Fibroblast of lung (primary cell): ENCODE results near the gene TICAM2. TPM values are rescaled to one million over a fixed set of nuclear protein-coding genes. Genes with fewer than 3 reads are reported as not detected.

Source experiments
- DNase-seq, 2 donors: peaks; one replicate each; pipeline versions ENCODE4 v3.0.0 to v3.0.0-alpha.2; 2010; ENCODE audit warnings: low read depth in 2 of 2
- H2AFZ ChIP-seq: 2 replicates; pipeline ENCODE4 v1.5.1; 2012; ENCODE audit warnings: low read length, control low read depth, inconsistent platforms
- H3K27ac ChIP-seq: 2 replicates; pipeline ENCODE4 v1.5.1; 2011; ENCODE audit warnings: low read length, control low read depth; ENCODE audit not compliant: insufficient read depth
- H3K27me3 ChIP-seq: 2 replicates; pipeline ENCODE4 v1.5.1; 2011; ENCODE audit warnings: mild to moderate bottlenecking, low read length; ENCODE audit not compliant: control insufficient read depth, insufficient read depth
- H3K36me3 ChIP-seq: 2 replicates; pipeline ENCODE4 v1.5.1; 2011; ENCODE audit warnings: low read length; ENCODE audit not compliant: control insufficient read depth, insufficient read depth
- H3K4me1 ChIP-seq: 2 replicates; pipeline ENCODE4 v1.5.1; 2011; ENCODE audit warnings: low read length; ENCODE audit not compliant: control insufficient read depth, insufficient read depth; ENCODE audit errors: extremely low read depth
- H3K4me2 ChIP-seq: 2 replicates; pipeline ENCODE4 v1.5.1; 2011; ENCODE audit warnings: low read length, control low read depth; ENCODE audit not compliant: insufficient read depth; ENCODE audit errors: extremely low read depth
- H3K4me3 ChIP-seq, 4 experiments: fragments of 200-600 bp in 1 of 4; sonication (generic) in 1 of 4; replicated peaks in 1 of 4; 2 replicates each; pipeline ENCODE4 v1.5.1; 2011 to 2016; ENCODE audit warnings: low read length in 4 of 4, low read depth in 3 of 4, mild to moderate bottlenecking in 3 of 4, control low read depth in 2 of 4, inconsistent platforms in 1 of 4, mixed read lengths in 1 of 4; ENCODE audit not compliant: insufficient read depth in 1 of 4; ENCODE audit errors: control extremely low read depth in 1 of 4
- H3K79me2 ChIP-seq: 2 replicates; pipeline ENCODE4 v1.5.1; 2012; ENCODE audit warnings: mild to moderate bottlenecking, low read length, inconsistent platforms; ENCODE audit not compliant: control insufficient read depth, insufficient read depth
- H3K9ac ChIP-seq: 2 replicates; pipeline ENCODE4 v1.5.1; 2011; ENCODE audit warnings: mild to moderate bottlenecking, low read length, control low read depth; ENCODE audit not compliant: insufficient read depth
- H3K9me3 ChIP-seq: 2 replicates; pipeline ENCODE4 v1.5.1; 2012; ENCODE audit warnings: low read depth, low read length; ENCODE audit not compliant: control insufficient read depth, insufficient read depth
- H4K20me1 ChIP-seq: 2 replicates; pipeline ENCODE4 v1.5.1; 2011; ENCODE audit warnings: low read length; ENCODE audit not compliant: control insufficient read depth, insufficient read depth; ENCODE audit errors: extremely low read depth
- EZH2 ChIP-seq: IDR thresholded peaks from 2 replicates; pipeline ENCODE4 v1.5.1; 2012; ENCODE audit warnings: low read length, control low read depth, mild to moderate bottlenecking; ENCODE audit errors: missing control alignments
- polyA plus RNA-seq, 2 donors: library from polyadenylated mRNA; depleted of rRNA in 1 of 2; stranded (reverse) in 1 of 2; unstranded in 1 of 2; fragments of >200 nt; gene quantifications; 2 replicates each; pipeline ENCODE4 v1.2.1, GENCODE V29; 2011 to 2012; ENCODE audit warnings: missing spikeins in 1 of 2
- total RNA-seq: library from RNA; depleted of rRNA; stranded (reverse); fragments of >200 nt; gene quantifications from 2 replicates; pipeline ENCODE4 v1.2.1, GENCODE V29; 2014
- TF ChIP-seq, protein P1 (sequence below), 2 donors: IDR thresholded peaks in 1 of 2; conservative IDR thresholded peaks in 1 of 2; 1 replicate in 1 of 2; 2 replicates in 1 of 2; pipeline ENCODE4 v1.5.1; 2011 to 2012; ENCODE audit warnings: low read length in 2 of 2, control low read depth in 1 of 2, inconsistent platforms in 1 of 2, low read depth in 1 of 2, mild to moderate bottlenecking in 1 of 2

Gene TICAM2
- total and polyA plus RNA-seq, 2 donors (not counting 1 experiment from before 2014, with no cell fraction given): 8.8 to 10.3 TPM

DNA sequence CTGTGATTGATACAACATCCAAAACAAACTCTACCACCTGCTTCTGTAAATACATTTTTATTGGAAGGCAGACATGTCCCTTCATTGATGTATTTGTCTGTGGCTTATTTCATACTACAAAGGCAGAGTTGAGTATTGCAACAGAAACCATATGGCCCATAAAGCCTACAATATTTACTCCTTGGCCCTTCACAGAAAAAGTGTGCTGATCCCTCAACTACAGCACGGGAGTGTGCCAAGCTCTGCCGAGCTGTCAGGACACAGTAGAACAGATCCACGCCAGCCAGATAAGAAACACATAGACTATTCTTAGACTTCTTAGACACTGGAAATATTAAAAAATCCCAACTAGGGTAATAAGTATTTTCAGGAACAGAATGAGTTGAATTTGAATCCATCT, 13.2 kb downstream of the TICAM2 start:
- no peaks in the 10 kb centered on the region for H3K9me3 ChIP-seq
- no peak for TF ChIP-seq EZH2
- TF ChIP-seq, protein P1, sequence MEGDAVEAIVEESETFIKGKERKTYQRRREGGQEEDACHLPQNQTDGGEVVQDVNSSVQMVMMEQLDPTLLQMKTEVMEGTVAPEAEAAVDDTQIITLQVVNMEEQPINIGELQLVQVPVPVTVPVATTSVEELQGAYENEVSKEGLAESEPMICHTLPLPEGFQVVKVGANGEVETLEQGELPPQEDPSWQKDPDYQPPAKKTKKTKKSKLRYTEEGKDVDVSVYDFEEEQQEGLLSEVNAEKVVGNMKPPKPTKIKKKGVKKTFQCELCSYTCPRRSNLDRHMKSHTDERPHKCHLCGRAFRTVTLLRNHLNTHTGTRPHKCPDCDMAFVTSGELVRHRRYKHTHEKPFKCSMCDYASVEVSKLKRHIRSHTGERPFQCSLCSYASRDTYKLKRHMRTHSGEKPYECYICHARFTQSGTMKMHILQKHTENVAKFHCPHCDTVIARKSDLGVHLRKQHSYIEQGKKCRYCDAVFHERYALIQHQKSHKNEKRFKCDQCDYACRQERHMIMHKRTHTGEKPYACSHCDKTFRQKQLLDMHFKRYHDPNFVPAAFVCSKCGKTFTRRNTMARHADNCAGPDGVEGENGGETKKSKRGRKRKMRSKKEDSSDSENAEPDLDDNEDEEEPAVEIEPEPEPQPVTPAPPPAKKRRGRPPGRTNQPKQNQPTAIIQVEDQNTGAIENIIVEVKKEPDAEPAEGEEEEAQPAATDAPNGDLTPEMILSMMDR (conservative IDR thresholded peaks at IDR 0.05 in 1 of 2, IDR thresholded peaks at IDR 0.05 in 1 of 2; ENCODE audit: low read depth in 1 of 2, low read length in 2 of 2): no peak
- no peak overlapping the region for H3K4me3 ChIP-seq
- H3K9ac ChIP-seq: no peak overlapping the region
- peaks cover 52% of the 10 kb centered on the region for H3K79me2 ChIP-seq
- H3K27ac ChIP-seq: no peak overlapping the region
- H3K27me3 ChIP-seq: no peaks in the 10 kb centered on the region
- no peak overlapping the region for H2AFZ ChIP-seq
- H4K20me1 ChIP-seq: no peaks in the 10 kb centered on the region
- no peaks in the 10 kb centered on the region for H3K4me1 ChIP-seq
- DNase-seq: no peak
- no peaks in the 10 kb centered on the region for H3K36me3 ChIP-seq
- H3K4me2 ChIP-seq: no peak overlapping the region

DNA sequence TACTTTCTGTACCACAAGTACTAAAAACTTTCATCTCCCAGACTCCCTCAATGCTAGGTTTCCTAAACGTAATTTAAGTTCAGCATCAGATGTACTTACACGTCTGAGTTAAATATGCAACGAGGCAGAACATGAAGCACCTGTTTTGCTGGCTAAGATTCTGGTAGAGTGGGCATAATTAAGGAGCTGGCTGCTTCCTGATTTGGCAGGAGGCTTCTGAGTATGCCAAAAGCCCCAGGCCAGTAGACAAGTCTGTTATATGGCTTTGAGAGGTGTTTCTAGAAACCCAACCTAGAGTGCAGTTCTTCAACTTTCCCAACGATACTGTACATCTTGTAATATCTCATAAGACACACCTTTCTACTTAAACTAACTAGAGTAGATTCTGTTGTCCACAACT, 13.6 kb downstream of the TICAM2 start:
- Histone ChIP-seq H3K79me2 (peaks cover 54% of the 10 kb centered on the region), H3K36me3 (no peaks in the 10 kb centered on the region), H4K20me1 (no peaks in the 10 kb centered on the region), H3K9ac (no peak overlapping the region), H3K9me3 (no peaks in the 10 kb centered on the region), H3K27me3 (no peaks in the 10 kb centered on the region), H3K4me1 (peaks cover 3% of the 10 kb centered on the region), H3K27ac (no peak overlapping the region), H2AFZ (no peak overlapping the region), H3K4me2 (no peak overlapping the region), H3K4me3 (no peak overlapping the region)
- TF ChIP-seq, protein P1 (conservative IDR thresholded peaks at IDR 0.05 in 1 of 2, IDR thresholded peaks at IDR 0.05 in 1 of 2; ENCODE audit: low read depth in 1 of 2, low read length in 2 of 2): no peak
- TF ChIP-seq EZH2: no peak
- no peak for DNase-seq

DNA sequence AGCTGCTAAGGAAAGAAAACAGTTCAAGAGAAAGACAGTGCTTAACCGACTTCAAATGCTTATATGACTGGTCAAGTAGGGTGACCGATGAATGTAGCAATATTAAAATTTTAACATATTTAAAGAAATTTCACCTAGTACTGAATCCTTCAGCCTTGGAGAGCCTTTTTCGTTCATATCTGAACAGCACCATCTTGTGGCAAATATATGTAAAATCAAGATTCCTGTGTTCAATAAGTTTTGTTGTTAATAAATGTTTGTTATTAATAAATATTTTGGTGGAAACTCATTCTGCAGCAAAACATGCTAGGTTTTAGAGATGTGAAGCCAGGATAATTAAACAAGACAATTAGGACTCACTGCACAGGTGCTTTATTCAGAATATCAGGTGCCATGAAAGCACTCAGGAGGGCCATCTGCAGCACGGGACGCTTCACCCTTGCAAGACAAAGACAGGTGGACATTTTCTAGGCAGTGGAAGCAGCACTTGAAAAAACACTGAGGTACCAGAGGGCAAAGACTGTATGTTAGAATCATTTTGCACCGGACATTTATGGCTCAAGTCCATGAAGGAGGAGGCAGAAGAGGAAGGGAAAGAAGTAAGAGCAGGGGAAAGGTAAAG, 15.6 kb downstream of the TICAM2 start:
- H3K9me3 ChIP-seq: no peaks in the 10 kb centered on the region
- no peak overlapping the region for H3K9ac ChIP-seq
- TF ChIP-seq EZH2: no peak
- TF ChIP-seq, protein P1 (conservative IDR thresholded peaks at IDR 0.05 in 1 of 2, IDR thresholded peaks at IDR 0.05 in 1 of 2; ENCODE audit: low read depth in 1 of 2, low read length in 2 of 2): peak; percentile 32 to 37
- H3K4me1 ChIP-seq: peaks cover 4% of the 10 kb centered on the region
- H3K36me3 ChIP-seq: no peaks in the 10 kb centered on the region
- no peak overlapping the region for H3K4me2 ChIP-seq
- no peak overlapping the region for H2AFZ ChIP-seq
- peak; percentile 29 to 71 for DNase-seq
- no peaks in the 10 kb centered on the region for H4K20me1 ChIP-seq
- H3K27me3 ChIP-seq: no peaks in the 10 kb centered on the region
- H3K79me2 ChIP-seq: peaks cover 59% of the 10 kb centered on the region
- no peak overlapping the region for H3K4me3 ChIP-seq
- H3K27ac ChIP-seq: no peak overlapping the region
